ENCODE results near the gene BCL3.
"Not testable (repeated sequence)": the region's sequence is repeated elsewhere in the genome, so short reads cannot be mapped to it uniquely, and the experiment has no call there.

Gene BCL3

DNA sequence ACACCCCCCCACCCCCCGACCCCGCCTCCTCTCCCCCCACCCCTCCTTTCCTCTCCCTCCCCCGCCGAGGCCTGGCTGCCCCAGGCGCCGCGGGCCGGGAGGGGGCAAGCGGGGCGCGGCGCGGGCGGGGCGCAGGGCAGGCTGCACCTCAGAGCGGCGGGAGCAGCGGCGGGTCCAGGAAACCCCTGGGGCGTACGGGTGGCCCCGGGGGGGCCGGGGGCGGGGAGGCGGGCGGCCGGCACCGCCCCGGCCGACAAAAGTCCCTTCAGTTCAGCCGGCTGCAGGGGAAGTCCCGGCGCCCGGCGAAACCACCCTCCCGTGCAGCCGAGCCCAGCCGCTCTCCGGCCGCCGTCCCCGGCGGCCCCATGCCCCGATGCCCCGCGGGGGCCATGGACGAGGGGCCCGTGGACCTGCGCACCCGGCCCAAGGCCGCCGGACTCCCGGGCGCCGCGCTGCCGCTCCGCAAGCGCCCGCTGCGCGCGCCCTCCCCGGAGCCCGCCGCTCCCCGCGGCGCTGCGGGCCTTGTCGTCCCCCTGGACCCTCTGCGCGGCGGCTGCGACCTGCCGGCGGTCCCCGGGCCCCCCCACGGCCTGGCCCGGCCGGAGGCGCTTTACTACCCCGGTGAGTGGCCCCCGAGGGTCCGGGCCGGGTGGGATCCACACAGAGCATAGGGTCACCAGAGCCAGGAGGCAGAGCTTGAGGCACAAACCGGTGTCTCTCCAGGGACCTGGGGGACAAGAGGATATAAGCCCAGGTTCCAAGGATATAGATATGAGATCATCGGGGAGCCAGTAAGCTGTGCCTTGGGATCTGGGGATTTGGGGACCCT is at the start of gene BCL3:
BCL3 (plus strand) TSS at position 283 of the 829 bp plus-strand sequence; CDS start at position 366, 83 bp downstream.
- no peak for DNase-seq

DNA sequence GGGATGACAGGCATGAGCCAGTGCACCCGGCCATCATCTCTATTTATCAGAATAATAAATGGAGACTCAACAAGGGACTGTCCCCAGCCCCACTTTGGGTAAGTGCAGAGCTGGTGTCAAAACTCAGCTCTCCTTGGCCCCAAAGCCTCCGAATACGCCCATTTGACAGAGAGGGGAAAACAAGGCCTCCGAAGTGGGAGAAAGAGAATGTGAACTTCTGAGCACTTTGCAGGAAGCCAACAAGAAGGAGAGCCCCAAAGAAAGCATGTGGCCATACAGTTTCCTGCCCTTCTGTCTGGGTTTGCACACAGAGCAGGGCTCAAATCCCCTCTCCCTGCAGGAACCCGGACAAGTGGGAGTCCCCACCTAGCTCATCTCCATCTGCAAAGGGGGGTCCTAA is 48.0 kb upstream of the BCL3 start:
- no peak for DNase-seq

DNA sequence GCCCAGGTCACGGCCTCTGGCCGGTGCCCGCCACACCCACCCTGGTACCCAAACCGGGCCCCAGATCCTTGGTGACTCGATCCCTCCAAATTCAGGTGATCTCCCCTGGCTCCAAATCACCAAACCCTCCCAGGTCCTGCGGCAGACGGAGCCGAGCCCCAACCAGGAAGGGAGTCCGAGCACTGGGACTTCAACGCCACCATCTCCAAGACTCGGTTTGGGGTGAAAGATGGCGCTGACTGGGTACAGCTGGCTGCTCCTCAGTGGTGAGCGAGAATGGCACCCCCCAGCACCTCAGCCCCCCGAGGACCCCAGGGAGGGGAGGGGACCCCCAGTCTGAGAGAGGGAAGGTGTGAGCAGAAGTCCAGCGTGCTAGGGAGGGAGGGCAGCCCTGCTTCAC is 47.3 kb upstream of the BCL3 start:
- no peak for DNase-seq

GRCh38 chr19:44702551-44703176 is 45.8 kb upstream of the BCL3 start:
- DNase-seq: no peak

- DNase-seq: no peak
Observed at GRCh38 chr19:44703336-44704078, 45.0 kb upstream of the BCL3 start.

DNA sequence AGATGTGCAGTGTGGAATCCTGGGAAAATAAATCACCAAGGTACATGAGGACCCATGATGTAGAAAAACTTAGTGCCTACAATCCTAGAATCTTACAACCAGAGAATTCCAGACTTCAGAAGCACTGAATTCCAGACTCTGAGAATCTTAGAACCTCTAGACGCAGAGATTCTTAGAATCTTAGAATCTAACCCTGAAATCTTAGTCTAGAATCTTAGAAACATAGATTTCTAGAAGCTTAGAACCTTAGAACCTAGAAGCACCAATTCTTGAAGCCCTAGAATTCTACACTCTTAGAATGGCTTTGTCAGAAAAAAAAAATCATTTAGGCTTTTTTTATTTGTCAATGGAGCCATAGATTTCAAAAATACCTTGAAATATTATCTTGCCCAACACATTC is 43.5 kb upstream of the BCL3 start:
- no peak for DNase-seq

- no peak for DNase-seq
Observed at GRCh38 chr19:44705502-44706010, 43.0 kb upstream of the BCL3 start.

- DNase-seq: no peak
Observed at GRCh38 chr19:44706506-44707236, 41.8 kb upstream of the BCL3 start.

DNA sequence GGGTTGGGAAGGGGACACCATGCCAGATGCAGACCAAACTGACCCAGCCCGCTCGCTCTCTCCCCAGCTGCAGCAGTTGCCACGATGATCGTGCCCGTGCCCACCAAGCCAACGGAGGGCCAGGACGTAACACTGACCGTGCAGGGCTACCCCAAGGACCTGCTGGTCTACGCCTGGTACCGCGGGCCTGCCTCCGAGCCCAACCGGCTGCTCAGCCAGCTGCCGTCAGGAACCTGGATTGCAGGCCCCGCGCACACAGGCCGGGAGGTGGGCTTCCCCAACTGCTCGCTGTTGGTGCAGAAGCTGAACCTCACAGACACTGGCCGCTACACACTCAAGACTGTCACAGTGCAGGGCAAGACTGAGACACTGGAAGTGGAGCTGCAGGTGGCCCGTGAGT is 40.7 kb upstream of the BCL3 start:
- no peak for DNase-seq

GRCh38 chr19:44708940-44709339 is 39.6 kb upstream of the BCL3 start:
- DNase-seq: no peak

DNA sequence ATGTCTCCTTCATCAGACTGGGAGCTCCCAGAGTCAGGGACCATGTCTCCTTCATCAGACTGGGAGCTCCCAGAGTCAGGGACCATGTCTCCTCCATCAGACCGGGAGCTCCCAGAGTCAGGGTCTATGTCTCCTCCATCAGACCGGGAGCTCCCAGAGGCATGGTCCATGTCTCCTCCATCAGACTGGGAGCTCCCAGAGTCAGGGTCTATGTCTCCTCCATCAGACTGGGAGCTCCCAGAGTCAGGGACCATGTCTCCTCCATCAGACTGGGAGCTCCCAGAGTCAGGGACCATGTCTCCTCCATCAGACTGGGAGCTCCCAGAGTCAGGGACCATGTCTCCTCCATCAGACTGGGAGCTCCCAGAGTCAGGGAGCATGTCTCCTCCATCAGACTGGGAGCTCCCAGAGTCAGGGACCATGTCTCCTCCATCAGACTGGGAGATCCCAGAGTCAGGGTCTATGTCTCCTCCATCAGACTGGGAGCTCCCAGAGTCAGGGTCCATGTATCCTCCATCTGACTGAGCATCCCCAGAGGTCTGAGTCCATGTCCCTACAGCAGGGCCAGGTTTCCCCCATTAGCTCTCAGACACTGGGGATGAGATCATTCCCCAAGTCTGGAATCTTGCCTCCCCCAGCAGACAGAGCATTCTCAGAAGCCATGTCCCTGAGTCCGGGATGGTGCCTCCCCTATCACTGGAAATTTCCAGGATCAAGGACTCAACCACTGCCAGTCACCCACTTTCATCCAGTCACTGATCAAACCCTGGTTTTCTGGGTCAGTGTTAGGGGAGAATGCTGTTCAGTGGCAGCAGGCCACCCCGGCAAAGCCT is 38.9 kb upstream of the BCL3 start:
- DNase-seq: not testable (repeated sequence)

- no peak for DNase-seq
Observed at GRCh38 chr19:44710483-44710882, 38.0 kb upstream of the BCL3 start.

- peak; percentile 3 for DNase-seq
Observed at GRCh38 chr19:44712864-44713515, 35.5 kb upstream of the BCL3 start.

GRCh38 chr19:44714597-44715169 is 33.8 kb upstream of the BCL3 start:
- no peak for DNase-seq

GRCh38 chr19:44717603-44718002 is 30.9 kb upstream of the BCL3 start:
- no peak for DNase-seq

GRCh38 chr19:44718441-44719261 is 29.9 kb upstream of the BCL3 start:
- no peak for DNase-seq

DNA sequence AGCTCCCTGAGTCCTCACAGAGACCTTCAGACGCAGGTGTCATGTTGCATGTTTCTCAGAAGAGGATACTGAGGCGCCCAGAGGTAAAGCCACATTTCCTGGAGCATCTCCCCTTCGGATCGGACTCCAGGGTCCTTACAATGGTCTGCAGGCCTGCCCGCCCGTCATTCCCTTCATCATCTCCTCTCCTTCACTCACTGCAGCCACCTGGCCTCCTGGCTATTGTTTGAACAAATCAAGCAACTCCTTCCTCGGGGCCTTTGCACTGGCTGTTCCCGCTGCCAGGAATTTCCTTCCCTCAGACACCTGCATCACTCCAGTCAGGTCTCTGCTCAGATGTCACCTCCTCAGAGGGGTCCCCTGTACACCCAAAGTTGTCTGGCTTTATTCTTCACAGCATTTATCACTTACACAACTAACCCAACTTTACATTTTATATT is 29.2 kb upstream of the BCL3 start:
- no peak for DNase-seq

GRCh38 chr19:44720396-44720795 is 28.1 kb upstream of the BCL3 start:
- not testable (repeated sequence) for DNase-seq

DNA sequence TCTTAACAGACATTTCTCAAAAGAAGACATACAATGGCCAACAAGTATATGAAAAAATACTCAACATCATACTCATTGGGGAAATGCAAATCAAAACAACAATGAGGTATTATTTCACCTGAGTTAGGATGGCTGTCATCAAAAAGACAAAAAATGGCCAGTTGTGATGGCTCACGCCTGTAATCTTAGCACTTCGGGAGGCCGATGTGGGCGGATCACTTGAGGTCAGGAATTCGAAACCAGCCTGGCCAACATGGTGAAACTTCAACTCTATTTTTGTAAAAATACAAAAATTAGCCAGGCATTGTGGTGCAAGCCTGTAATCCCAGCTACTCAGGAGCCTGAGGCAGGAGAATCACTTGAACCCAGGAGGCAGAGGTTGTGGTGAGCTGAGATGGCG is 27.6 kb upstream of the BCL3 start:
- no peak for DNase-seq

GRCh38 chr19:44721369-44721768 is 27.1 kb upstream of the BCL3 start:
- DNase-seq: not testable (repeated sequence)
